GM21619 (cell line): ENCODE data around the gene BTN2A1.
"Not testable (repeated sequence)": the region's sequence is repeated elsewhere in the genome, so short reads cannot be mapped to it uniquely, and the experiment has no call there.

ENCODE experiments used
- ATAC-seq: cut with Tn5 transposase; IDR thresholded peaks from one replicate; pipeline ENCODE4 v1.9.1; 2021; ENCODE audit not compliant: unreplicated experiment

BTN2A1 gene

DNA sequence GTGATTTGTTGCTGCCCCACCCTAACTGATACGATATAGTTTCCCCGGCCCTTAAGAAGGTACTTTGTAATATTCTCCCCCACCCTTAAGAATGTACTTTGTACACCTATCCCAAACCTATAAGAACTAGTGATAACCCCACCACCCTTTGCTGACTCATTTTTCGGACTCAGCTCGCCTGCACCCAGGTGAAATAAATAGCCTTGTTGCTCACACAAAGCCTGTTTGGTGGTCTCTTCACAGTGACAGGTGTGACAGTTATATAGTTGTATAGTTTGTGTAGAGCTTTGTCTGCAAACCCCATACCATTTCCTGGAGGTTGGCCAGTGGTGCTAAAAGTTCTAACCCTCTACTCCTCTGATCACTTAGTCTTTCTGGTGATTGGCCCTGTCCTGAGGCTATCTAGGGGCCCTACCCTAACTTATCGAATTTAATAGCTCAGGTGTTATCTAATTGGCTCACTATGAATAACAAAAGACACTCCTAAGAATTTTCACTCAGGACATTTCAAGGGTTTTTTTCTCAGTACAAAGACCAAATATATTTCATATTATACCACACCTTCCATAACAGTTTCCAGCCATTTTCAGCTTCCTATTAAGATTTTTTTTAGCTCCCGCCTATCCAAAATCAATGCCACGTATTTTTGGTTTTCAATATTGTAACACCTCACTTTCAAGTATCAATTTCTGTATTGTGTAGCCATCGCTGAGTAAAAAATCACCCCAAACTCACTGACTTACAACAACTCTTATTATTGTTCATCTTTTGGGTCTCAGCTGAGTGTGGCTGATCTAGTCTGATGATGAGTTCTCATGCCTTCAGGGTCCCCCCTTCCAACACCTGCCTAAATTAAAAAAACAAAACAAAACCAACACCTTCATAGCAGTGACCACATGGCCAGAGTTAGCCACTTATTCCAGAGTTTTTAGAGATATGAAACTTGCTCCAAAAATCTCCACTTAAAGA is 32.5 kb downstream of the BTN2A1 start:
- no peak for ATAC-seq

GRCh38 chr6:26491604-26492003 is 33.8 kb downstream of the BTN2A1 start:
- no peak for ATAC-seq

DNA sequence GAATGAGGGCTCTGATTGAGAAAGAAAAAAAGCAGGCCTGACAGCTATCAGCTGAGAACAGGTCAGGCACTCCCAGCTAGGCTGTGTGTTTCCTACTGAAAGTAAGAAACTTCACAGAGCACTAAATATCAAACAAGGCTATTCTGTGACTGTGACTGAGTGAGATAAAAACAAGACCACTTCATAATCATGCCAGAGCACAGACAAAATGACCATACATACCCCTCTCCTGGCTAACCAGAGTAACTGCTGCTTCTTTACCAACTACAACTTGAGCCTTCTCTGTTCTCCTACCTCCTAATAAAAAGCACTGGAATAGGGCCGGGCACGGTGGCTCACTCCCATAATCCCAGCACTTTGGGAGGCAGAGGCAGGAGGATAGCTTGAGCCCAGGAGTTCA is 35.5 kb downstream of the BTN2A1 start:
- ATAC-seq = no peak

- no peak for ATAC-seq
These were observed 36.4 kb downstream of the BTN2A1 start for GRCh38 chr6:26494117-26494516.

DNA sequence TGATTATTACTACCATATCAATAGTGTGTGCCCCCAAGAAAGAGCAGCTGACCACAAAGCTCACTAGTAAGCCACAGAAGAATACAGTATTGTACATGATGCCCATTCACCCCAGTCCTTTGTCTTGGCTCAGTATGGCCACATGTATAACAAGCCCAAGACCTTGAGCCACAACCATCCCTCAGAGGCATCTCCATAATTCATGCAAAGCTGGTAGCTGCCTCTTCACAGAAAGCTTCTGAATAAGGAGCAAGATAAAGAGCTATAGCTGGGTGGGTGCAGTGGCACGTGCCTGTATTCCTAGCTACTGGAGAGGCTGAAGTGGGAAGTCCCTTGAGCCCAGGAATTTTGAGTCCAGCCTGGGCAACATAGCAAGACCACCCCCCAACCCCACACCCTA is 37.5 kb downstream of the BTN2A1 start:
- ATAC-seq = no peak

DNA sequence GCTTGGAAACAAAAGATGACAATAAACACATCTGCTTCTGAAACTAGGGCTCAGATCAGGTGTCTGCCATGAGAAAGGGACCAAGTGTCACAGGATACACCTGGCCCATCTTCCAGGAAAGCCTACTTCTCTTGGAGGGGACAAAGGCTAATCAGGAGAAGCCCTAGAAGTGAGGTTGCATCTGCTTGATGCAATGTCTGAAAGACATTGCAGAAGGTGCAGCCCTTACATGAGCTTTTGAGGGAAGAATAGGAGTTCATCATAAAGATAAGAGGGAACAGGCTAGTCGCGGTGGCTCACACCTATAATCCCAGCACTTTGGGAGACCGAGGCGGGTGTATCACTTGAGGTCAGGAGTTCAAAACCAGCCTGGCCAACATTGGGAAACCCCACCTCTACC is 39.9 kb downstream of the BTN2A1 start:
- ATAC-seq = no peak

GRCh38 chr6:26500102-26500501 is 42.3 kb downstream of the BTN2A1 start, which contains the start of gene BTN1A1:
Gene BTN1A1 (plus strand): TSS chr6:26500303. CDS start chr6:26501287, 984 bp downstream.
- ATAC-seq = no peak

GRCh38 chr6:26501482-26501986 is 43.8 kb downstream of the BTN2A1 start:
- ATAC-seq = no peak

GRCh38 chr6:26502165-26502564 is 44.4 kb downstream of the BTN2A1 start:
- peak; percentile 73 for ATAC-seq

DNA sequence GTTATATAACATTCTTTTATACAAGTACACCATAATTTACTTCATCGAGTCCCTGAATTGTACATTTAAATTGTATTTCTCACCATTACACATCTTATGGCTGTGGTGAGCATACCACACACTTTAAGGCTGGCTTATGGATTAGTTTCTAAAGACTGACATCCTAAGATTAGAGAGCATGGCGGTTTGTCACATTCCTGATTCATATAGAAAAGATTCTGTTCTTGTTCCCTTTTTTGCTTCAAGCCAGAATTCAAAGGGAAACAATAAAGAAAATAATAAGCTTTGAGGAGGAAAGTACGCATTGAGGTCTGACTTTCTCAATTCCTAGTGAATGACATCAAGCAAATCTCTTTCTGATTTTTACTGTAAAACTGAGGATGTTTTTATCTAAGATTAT is 44.9 kb downstream of the BTN2A1 start:
- ATAC-seq = no peak

DNA sequence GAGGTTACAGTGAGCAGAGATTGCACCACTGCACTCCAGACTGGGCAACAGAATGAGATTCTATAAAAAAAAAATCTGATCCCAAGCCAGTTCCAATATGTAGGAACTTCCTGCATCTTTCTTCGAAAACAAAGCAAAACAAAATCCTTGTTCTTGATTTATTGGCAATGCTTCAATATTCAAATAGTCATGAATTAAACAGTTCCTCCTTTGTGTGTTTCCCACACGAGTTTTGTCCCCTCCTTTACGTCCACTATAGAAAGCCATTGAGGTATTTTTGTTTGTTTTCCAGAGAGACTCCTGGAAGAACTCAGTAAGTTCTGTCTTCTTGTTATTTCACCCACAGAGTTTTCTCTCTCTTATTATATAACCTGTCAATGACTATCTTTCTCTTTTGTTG is 49.9 kb downstream of the BTN2A1 start:
- ATAC-seq = no peak

DNA sequence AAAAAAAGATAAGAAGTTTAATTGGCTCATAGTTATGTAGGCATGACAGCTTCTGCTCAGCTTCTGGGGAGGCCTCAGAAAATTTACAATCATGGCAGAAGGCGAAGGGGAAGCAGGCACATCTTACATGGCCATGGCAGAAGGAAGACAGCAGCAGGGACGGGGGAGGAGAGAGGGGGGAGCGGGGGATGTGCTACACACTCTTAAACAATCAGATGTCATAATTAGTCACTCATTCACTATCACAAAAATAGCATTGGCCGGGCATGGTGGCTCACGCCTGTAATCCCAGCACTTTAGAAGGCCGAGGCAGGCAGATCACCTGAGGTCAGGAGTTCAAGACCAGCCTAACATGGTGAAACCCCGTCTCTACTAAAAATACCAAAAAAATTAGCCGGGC is 53.3 kb downstream of the BTN2A1 start:
- not testable (repeated sequence) for ATAC-seq

- ATAC-seq = no peak
These were observed 57.2 kb downstream of the BTN2A1 start for GRCh38 chr6:26514984-26515383.

DNA sequence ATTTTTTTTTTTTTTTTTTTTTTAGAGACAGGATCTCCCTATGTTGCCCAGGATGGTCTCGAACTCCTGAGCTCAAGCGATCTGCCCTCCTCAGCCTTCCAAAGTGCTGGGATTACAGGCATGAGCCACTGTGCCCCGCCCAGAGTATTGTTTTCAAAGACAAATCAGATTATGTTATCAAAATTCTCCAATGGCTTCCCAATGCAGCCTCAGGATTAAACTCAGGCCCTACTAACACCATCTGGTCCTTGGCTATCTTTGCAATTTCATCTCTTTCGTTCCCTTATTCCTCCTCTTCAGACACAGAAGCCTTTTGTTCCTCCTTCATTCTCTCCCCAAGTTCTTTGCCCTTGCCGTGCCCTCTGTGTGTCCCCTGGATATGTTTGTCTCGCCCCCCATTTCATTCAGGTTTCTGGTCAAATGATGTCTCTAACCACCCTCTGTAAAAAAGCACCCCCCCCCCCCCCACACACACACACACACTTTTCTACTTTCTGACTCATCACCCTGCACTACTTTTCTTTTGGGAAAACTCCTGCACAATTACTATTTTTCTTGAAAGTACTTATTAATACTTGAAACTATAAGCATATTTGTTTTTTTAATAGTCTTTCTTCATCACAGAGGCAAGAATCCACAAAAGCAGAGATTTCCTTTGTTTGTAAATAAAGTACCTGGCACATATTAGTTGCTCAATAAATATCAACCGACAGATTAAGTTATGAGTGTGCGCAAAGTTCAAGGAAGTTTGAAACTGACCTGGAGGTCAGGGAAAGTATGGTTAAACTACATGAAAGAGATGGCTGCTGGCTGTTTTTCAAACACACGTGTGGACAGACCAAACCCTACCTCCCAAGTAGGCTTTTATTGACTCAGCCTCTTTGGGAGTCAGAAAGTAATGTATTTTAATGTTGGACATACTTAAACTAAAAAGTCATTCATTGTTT is 59.0 kb downstream of the BTN2A1 start:
- ATAC-seq = no peak
